Uterus (tissue), 4 donors: ENCODE results near the gene PROK2. TPM values are rescaled to one million over a fixed set of nuclear protein-coding genes. Genes with fewer than 3 reads are reported as not detected.

Experiments
- DNase-seq, 2 donors: peaks; one replicate each; pipeline ENCODE4 v3.0.0-alpha.2; 2019 to 2020
- H3K27ac ChIP-seq, 2 donors: fragments of 200-600 bp; sonication (generic); 1 replicate in 1 of 2; 2 replicates in 1 of 2; pipeline ENCODE4 v1.5.1; 2016 to 2018
- H3K27me3 ChIP-seq, 2 donors: fragments of 200-600 bp; sonication (generic); one replicate each; pipeline ENCODE4 v1.5.1; 2018 to 2019; ENCODE audit warnings: control low read depth in 1 of 2
- H3K36me3 ChIP-seq, 2 donors: fragments of 200-600 bp; sonication (generic); one replicate each; pipeline ENCODE4 v1.5.1; 2019; ENCODE audit warnings: control low read depth in 1 of 2
- H3K4me1 ChIP-seq, 2 donors: fragments of 200-600 bp; sonication (generic); one replicate each; pipeline ENCODE4 v1.5.1; 2018 to 2019; ENCODE audit warnings: control low read depth in 1 of 2
- H3K4me3 ChIP-seq, 2 donors: fragments of 200-600 bp; sonication (generic); 1 replicate in 1 of 2; 2 replicates in 1 of 2; pipeline ENCODE4 v1.5.1; 2018 to 2019; ENCODE audit warnings: mild to moderate bottlenecking in 1 of 2
- H3K9me3 ChIP-seq, 2 donors: fragments of 200-600 bp; sonication (generic); one replicate each; pipeline ENCODE4 v1.5.1; 2019; ENCODE audit warnings: control low read depth in 1 of 2
- CTCF ChIP-seq, 4 experiments: fragments of 200-600 bp in 2 of 4; fragments of 450-650 bp in 2 of 4; sonication (generic) in 2 of 4; IDR thresholded peaks; one replicate each; pipeline ENCODE4 v1.5.1; 2016 to 2019; ENCODE audit warnings: antibody characterized with exemption in 4 of 4, mild to moderate bottlenecking in 2 of 4, moderate library complexity in 1 of 4
- POLR2A ChIP-seq, 2 donors: fragments of 450-650 bp; IDR thresholded peaks; one replicate each; pipeline ENCODE4 v1.6.1; 2016; ENCODE audit warnings: antibody characterized with exemption in 2 of 2, mild to moderate bottlenecking in 1 of 2, moderate library complexity in 1 of 2
- intact Hi-C: fragments of 100-400 bp; cut with DNase I; formaldehyde crosslinking; loops from one replicate; pipeline ENCODE4 v1.15.1; 2023; ENCODE audit warnings: low total_unique reads
- total RNA-seq, 4 donors: library from RNA; depleted of rRNA in 3 of 4; stranded (reverse); fragments of >200 nt in 3 of 4; gene quantifications; one replicate each; pipeline versions ENCODE4 v1.1.0 to v1.2.4, GENCODE V29; 2014 to 2023
- donor health status: DM: yes; HTN: yes; CAD: no.

PROK2 gene
- total RNA-seq, 4 donors from 2014 or later = not detected

GRCh38 chr3:71809321-71810026, 24.5 kb upstream of the PROK2 start:
- H3K36me3 ChIP-seq = no peaks in the 10 kb centered on the region
- TF ChIP-seq POLR2A (IDR thresholded peaks at IDR 0.05) (no peak), CTCF (IDR thresholded peaks at IDR 0.05) (no peak)
- H3K27ac ChIP-seq = no peak overlapping the region
- no peaks in the 10 kb centered on the region for H3K4me1 ChIP-seq
- no peaks in the 10 kb centered on the region for H3K9me3 ChIP-seq
- H3K27me3 ChIP-seq = no peaks in the 10 kb centered on the region
- intact Hi-C loops = no loop called here
- DNase-seq = no peak
- no peak overlapping the region for H3K4me3 ChIP-seq

GRCh38 chr3:71806736-71807135, 21.8 kb upstream of the PROK2 start:
- no peak for DNase-seq
- no peak overlapping the region for H3K4me3 ChIP-seq
- intact Hi-C loops = no loop called here
- TF ChIP-seq CTCF (IDR thresholded peaks at IDR 0.05) (no peak), POLR2A (IDR thresholded peaks at IDR 0.05) (no peak)
- H3K27me3 ChIP-seq = no peaks in the 10 kb centered on the region
- no peaks in the 10 kb centered on the region for H3K36me3 ChIP-seq
- H3K27ac ChIP-seq = no peak overlapping the region
- no peaks in the 10 kb centered on the region for H3K4me1 ChIP-seq
- no peaks in the 10 kb centered on the region for H3K9me3 ChIP-seq

DNA sequence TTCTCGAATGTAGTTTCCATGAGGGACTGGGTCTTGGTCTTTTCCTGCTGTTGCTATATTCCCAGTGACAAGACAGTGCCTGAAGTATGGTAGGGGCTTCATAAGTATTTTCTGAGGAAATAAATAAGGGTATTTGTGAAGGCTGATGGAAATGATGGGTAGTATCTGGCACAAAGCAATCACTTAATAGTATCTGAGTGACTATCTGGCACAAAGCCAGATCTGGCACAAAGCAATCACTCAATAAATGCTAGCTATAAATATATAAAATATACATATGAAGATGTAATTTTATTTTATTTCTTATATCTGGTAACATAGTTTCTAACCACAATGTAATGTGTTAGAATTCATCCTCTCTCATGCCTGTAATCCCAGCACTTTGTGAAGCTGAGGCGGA, 20.7 kb upstream of the PROK2 start:
- Histone ChIP-seq H3K4me1 (no peaks in the 10 kb centered on the region), H3K4me3 (no peak overlapping the region), H3K9me3 (no peaks in the 10 kb centered on the region), H3K27me3 (peaks cover 0 to 7% of the 10 kb centered on the region in 2 donors), H3K36me3 (no peaks in the 10 kb centered on the region), H3K27ac (no peak overlapping the region)
- DNase-seq = no peak
- intact Hi-C loops = no loop called here
- no peak for TF ChIP-seq CTCF (IDR thresholded peaks at IDR 0.05)

- Histone ChIP-seq H3K4me1 (no peaks in the 10 kb centered on the region), H3K27me3 (peaks cover 0 to 8% of the 10 kb centered on the region in 2 donors), H3K4me3 (no peak overlapping the region), H3K36me3 (no peaks in the 10 kb centered on the region), H3K27ac (no peak overlapping the region), H3K9me3 (no peaks in the 10 kb centered on the region)
- no peak for DNase-seq
- intact Hi-C loops = no loop called here
- TF ChIP-seq CTCF (IDR thresholded peaks at IDR 0.05) (no peak), POLR2A (IDR thresholded peaks at IDR 0.05) (no peak)
Observed at GRCh38 chr3:71805199-71805598, 20.3 kb upstream of the PROK2 start.

DNA sequence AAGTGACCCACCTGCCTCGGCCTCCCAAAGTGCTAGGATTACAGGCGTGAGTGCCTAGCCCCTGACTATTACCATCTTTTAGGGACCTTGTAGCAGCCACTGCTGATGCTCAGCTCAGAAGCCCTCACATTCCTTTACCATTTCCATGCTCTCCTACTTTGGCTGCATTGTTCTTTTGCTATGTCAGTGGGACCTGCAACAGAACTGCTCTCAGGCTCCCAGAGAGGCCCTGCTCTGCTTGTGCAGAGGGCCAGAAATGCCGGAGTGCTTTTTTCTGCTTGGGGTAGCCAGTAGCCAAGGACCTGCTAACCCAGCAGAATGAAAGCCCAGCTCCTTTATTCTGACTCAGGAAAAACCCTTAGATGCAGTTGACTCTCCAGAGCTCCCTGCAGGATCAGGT, 18.3 kb upstream of the PROK2 start:
- no peaks in the 10 kb centered on the region for H3K36me3 ChIP-seq
- H3K9me3 ChIP-seq = no peaks in the 10 kb centered on the region
- H3K27ac ChIP-seq = no peak overlapping the region
- H3K4me3 ChIP-seq = no peak overlapping the region
- H3K4me1 ChIP-seq = no peaks in the 10 kb centered on the region
- DNase-seq = no peak
- TF ChIP-seq POLR2A (IDR thresholded peaks at IDR 0.05) = no peak
- TF ChIP-seq CTCF (IDR thresholded peaks at IDR 0.05) = no peak
- intact Hi-C loops = no loop called here
- peaks cover 0 to 8% of the 10 kb centered on the region in 2 donors for H3K27me3 ChIP-seq
